ENCODE data around the gene C20orf141.
"Not testable (repeated sequence)": the region's sequence is repeated elsewhere in the genome, so short reads cannot be mapped to it uniquely, and the experiment has no call there.

The C20orf141 gene

GRCh38 chr20:2814587-2815051 lies at the start of gene C20orf141:
Gene C20orf141 (plus strand): TSS chr20:2814987. CDS start chr20:2815185, 198 bp downstream.
- peak; percentile 91 for DNase-seq (ENCODE audit: low read depth, low spot score)

- peak; percentile 94 for DNase-seq (ENCODE audit: low read depth, low spot score)
These were observed 46.8 kb upstream of the C20orf141 start for GRCh38 chr20:2767768-2768631.

GRCh38 chr20:2768632-2769015 lies 46.2 kb upstream of the C20orf141 start:
- no peak for DNase-seq (ENCODE audit: low read depth, low spot score)

- not testable (repeated sequence) for DNase-seq (ENCODE audit: low read depth, low spot score)
These were observed 44.7 kb upstream of the C20orf141 start for GRCh38 chr20:2770091-2770490.

- no peak for DNase-seq (ENCODE audit: low read depth, low spot score)
These were observed 43.1 kb upstream of the C20orf141 start for GRCh38 chr20:2771631-2772080.

GRCh38 chr20:2773812-2774211 lies 41.0 kb upstream of the C20orf141 start:
- no peak for DNase-seq (ENCODE audit: low read depth, low spot score)

GRCh38 chr20:2775139-2775538 lies 39.6 kb upstream of the C20orf141 start:
- no peak for DNase-seq (ENCODE audit: low read depth, low spot score)

- no peak for DNase-seq (ENCODE audit: low read depth, low spot score)
These were observed 36.0 kb upstream of the C20orf141 start for GRCh38 chr20:2778602-2779321.

- DNase-seq (ENCODE audit: low read depth, low spot score) = no peak
These were observed 33.8 kb upstream of the C20orf141 start for GRCh38 chr20:2780948-2781347.

GRCh38 chr20:2783908-2784566 lies 30.8 kb upstream of the C20orf141 start:
- DNase-seq (ENCODE audit: low read depth, low spot score) = no peak

- DNase-seq (ENCODE audit: low read depth, low spot score) = no peak
These were observed 21.3 kb upstream of the C20orf141 start for GRCh38 chr20:2793471-2793870.

- DNase-seq (ENCODE audit: low read depth, low spot score) = no peak
These were observed 20.5 kb upstream of the C20orf141 start for GRCh38 chr20:2794202-2794748.

- DNase-seq (ENCODE audit: low read depth, low spot score) = no peak
These were observed 19.8 kb upstream of the C20orf141 start for GRCh38 chr20:2794866-2795447.

GRCh38 chr20:2795451-2795850 lies 19.3 kb upstream of the C20orf141 start:
- no peak for DNase-seq (ENCODE audit: low read depth, low spot score)

- DNase-seq (ENCODE audit: low read depth, low spot score) = no peak
These were observed 18.7 kb upstream of the C20orf141 start for GRCh38 chr20:2796011-2796660.

- DNase-seq (ENCODE audit: low read depth, low spot score) = no peak
These were observed 17.4 kb upstream of the C20orf141 start for GRCh38 chr20:2797136-2797983.

GRCh38 chr20:2798095-2798805 lies 16.5 kb upstream of the C20orf141 start:
- DNase-seq (ENCODE audit: low read depth, low spot score) = no peak

- DNase-seq (ENCODE audit: low read depth, low spot score) = no peak
These were observed 16.0 kb upstream of the C20orf141 start for GRCh38 chr20:2798814-2799213.

- no peak for DNase-seq (ENCODE audit: low read depth, low spot score)
These were observed 15.5 kb upstream of the C20orf141 start for GRCh38 chr20:2799271-2799670.
